SW 1271 (cell line): ENCODE measurements around the gene MSL1.

Experiments used
- DNase-seq, 2 experiments: peaks; one replicate each; lab custom pipeline; 2025; lab: John Stamatoyannopoulos, UW

Gene MSL1, protein sequence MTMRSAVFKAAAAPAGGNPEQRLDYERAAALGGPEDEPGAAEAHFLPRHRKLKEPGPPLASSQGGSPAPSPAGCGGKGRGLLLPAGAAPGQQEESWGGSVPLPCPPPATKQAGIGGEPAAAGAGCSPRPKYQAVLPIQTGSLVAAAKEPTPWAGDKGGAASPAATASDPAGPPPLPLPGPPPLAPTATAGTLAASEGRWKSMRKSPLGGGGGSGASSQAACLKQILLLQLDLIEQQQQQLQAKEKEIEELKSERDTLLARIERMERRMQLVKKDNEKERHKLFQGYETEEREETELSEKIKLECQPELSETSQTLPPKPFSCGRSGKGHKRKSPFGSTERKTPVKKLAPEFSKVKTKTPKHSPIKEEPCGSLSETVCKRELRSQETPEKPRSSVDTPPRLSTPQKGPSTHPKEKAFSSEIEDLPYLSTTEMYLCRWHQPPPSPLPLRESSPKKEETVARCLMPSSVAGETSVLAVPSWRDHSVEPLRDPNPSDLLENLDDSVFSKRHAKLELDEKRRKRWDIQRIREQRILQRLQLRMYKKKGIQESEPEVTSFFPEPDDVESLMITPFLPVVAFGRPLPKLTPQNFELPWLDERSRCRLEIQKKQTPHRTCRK

DNA sequence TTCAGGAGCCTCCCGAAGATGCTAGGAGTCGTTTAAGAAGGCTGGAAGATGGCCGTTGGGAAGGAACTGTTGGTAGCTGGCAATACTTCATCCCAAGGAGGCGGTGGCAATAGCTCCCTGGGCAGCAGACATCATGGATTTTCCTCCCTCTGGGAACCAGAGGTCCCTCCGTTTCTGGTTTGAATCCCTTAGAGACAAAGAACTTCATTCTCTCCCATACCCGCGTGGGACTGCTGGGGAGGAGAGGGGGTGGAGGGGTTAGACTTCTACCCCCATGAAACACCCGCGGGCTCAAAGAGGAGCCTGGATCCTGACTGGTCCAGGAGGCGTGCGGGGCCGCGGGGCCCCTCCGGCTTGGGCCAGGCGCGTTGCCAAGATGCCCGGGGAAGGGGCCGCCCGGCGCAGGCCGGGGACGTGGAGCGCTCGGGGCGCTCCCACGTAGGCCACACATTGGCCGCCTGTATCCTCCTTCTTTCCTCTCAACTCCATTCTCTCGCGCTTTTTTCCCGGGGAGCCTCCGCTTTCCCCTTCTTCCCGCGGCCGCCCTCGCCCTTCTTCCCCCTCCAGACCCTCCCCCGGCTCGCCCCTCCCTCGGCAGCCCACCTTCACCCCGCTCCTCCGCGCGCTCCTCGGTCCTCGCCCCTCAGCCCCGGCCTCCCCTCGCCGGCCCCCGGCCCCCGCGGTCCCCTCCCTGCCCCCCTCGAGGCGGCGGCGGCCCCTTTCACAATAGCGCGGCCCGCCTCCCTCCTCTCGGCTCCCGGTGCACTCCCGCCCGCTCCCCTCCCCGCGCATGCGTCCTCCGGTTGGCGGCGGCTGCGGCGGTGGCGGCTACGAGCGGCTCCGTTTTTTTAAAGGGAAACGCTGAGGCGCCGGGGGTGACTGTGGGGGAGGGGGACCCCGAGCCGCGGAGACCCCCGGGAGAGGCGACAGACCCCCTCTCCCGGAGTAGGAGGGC, at the start of gene MSL1:
Gene MSL1 (plus strand): TSS at position 791 of the 955 bp plus-strand sequence. CDS start 642 bp downstream, outside the sequence.
- DNase-seq = peak in 1 of 2 experiments; percentile 63

DNA sequence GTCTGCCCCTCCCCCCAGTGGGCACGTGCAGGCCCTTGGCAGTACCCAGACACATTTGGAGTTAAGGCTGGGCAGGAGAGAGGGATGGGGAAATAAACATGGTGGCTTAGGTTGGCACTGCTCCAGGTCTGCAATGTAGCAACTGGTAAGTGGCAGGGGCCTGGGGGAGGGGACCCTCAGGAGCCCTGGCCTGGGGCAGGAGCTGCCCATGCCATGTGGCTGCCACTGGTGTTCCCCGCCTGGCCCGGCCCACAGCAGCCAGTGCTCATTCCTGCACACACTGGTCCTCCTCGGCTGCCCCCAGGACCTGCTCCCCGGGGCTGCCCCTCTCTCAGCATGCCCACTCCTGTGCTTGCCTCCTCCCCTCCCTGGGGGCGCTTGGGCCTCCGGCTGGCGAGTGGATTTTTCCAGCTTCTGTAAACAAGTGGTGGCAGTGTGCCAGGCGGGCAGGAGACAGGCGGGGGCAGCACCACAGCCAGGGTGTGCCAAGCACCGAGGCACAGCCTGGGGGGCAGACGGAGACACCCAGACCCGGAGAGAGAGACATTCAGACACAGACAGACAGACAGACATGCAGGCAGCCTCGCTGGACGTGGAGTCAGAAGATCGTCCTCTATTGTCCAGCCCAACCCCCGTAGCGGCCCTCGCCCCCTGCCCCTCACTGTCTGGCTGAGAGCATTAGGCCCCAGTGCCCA, 49.6 kb upstream of the MSL1 start:
- DNase-seq = peak in 1 of 2 experiments; percentile 19

DNA sequence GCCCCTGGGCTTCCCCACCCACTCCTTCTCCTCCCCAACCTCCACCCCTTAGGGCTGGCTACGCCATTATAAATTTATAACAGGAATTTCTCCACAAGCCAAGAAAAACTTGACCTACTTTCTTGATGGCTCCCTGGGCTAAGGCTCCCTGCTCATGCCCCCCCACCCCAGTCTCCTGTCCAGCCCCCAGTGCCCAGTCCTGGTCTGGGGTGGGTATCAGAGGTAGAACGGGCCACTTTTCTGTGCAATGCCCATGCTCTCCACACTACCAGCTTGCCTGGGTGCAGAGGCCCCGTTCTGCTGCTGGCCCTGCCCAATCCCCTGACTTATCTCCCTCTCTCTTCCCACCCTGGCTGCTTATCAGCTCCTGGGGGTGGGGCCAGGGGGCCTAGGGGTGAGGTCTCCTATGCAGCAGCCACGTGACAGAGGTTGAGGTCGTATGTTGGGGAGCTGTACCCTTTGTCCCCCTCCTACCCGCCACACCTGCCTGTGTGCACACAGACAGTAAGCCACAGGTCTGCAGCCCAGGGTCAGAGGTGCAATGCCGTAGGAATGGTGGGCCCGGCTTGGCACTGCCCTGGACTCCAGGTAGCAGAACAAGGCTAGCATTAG, 48.9 kb upstream of the MSL1 start:
- no peak for DNase-seq

DNA sequence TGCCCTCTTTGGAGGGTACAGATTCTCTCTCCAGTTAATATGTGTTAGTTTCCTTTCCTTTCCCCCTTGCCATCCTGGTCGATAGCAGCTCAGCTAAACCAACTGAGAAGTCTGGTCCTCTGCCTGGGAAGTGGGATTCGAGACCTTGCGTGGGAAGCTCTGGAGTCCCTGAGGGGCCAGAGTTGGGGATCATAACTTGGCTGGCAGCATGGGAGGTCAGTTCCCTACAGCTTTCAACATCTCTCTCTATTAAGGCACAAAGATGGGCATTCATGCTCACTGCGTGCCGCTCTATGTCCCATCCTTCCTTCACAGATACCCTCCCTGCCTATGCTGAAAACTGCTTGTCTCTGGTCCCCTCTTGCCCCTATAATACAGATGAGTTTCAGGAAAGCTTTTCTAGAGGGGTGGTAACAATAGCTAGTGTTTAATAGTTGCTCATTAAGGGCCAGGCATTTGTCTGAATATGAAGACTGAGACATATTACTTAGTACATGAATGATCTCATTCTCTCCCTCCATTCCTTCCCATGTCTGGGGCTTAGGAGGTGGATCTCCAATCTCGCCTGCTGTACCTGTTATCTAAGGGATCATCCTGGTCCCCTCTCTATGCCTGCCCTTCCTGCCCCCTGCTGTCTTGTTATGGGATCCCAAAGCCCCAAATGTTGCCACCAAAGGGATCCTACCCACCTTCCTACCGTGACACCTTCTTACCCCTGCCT, 48.2 kb upstream of the MSL1 start:
- DNase-seq = no peak

DNA sequence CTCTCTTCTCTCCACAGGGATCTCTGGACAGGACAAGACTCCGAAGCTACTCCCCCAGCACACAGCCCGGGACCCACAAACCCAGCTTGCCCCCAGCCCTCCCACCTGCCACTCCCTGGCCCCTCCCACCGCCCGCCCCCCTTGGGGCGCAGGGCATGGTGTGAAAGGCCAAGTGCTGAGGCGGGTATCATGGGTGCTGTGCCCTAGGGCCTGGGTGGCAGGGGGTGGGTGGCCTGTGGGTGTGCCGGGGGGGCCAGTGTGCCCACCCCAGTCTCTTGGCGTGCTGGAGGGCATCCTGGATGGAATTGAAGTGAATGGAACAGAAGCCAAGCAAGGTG, 47.6 kb upstream of the MSL1 start:
- no peak for DNase-seq

DNA sequence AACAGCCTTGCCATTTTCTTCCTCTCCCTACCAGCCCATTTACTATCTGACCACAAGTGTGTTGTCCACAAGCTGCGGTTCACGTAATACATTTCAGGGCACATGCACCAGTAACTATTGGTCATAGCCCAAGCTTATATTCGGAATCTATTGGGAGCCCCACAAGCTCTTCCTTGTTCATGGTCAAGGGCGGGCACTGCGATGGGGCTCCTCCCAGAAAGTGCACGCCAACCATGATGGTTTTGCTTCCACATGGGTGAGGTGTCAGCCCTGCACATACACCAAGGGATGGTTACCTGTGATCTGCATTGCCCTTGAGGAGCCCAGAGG, 46.9 kb upstream of the MSL1 start:
- DNase-seq = no peak

DNA sequence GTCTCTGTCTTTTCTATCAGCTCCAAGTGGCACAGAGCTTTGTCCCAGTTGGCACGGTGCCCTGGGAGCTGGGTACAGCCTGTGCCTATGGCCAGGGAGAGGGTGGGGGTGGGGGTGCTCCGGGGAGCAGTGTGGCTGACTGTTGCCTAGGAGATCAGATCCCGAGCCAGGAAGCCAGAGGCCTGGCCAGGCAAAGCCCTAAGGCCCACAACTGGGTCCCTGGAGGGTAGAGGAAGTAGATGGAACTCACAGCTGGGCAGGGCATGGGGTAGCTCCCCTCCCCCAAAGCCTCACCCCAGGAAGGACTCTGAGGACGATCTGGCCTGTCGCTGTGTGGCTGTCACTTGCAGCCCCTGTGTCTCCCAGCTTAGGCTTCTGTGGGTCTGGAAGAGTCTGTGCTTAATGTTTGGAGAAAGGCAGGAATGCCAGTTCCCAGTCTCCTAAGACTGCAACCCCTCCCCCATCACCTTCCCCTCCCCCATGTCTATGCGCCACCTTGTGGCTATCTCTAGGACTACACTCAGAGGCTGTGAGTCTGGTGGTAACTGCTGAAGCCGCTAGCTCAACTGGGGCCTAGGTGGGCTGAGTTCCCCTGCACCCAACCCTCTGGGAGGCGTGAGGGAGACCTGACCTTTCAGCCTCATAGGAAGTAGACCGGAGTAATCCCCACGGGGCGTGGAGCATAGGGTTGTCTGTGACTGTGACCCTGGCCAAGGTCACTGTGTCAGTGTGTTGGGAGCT, 46.4 kb upstream of the MSL1 start:
- peak in 1 of 2 experiments; percentile 24 for DNase-seq

DNA sequence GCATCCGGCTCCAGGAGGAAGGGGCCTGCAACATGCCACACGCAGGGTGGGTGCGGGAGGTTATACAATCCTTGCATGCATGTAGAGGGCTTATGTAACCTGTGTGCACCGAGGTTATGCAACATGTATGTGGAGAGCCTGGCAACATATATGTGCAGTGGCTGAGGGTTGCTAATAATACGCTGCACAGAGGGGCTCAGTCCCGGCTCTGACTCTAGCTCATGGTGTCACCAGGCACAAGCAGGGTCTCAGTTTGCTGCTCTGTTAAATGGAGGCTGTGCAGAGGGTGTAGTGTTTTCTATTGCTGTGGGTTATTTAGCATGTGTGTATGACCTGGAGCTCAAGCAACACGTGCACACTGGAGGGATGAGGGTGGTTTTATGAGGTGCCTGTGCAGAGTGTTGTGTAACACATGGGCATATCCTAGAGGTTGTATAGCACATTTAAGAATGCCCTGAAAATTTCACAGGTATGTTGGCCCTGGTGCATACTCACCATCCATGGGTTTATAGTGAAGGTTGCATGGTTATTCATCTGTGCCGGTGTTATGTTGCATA, 45.8 kb upstream of the MSL1 start:
- DNase-seq = no peak

DNA sequence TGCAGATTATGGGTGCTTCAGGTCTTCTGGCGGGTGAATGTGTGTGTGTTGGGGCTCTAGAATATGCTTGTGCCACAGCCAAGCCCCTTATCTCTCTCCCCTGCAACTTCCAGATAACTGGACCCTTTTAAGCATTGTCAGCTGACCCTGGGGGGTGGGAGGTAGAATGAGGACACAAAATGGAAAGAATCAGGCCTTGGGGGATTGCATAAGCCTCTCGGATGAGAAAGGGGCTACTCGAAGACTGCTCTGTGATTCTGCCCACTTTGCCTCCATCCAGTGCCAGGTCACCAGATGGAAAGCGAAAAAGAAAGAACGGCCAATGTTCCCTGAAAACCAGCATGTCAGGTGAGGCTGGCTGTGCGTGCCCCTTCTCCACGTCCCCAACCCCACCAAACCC, 45.2 kb upstream of the MSL1 start:
- DNase-seq = no peak

DNA sequence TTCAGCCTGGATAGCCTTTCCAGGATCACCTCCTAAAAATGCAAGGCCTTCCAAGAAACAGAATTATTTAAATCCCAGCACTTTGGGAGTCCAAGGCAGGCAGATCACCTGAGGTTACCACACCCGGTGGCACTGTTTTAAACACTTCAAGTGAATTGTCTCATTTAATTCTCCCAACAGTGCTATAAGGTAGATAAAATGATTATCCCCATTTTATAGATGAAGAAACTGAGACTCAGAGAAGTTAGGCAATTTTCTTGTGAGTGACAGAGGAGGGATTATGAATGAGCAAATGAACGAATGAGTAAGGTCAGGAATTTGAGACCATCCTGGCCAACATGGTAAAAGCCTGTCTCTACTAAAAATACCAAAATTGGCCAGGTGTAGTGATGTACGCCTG, 42.2 kb upstream of the MSL1 start:
- no peak for DNase-seq

DNA sequence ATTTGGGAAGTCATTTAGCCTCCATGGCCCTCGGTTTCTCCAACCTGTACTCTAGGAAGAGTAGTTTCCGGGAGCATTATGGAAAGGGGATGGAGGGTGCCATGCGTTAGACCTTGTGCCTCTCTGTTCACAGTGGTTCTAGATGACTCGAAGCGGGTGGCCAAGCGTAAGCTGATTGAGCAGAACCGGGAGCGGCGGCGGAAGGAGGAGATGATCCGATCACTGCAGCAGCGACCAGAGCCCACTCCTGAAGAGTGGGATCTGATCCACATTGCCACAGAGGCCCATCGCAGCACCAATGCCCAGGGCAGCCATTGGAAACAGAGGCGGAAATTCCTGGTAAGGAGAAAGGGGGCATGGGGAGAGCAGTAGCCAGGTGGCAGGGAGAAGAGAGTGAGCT, 37.3 kb upstream of the MSL1 start:
- DNase-seq = no peak

DNA sequence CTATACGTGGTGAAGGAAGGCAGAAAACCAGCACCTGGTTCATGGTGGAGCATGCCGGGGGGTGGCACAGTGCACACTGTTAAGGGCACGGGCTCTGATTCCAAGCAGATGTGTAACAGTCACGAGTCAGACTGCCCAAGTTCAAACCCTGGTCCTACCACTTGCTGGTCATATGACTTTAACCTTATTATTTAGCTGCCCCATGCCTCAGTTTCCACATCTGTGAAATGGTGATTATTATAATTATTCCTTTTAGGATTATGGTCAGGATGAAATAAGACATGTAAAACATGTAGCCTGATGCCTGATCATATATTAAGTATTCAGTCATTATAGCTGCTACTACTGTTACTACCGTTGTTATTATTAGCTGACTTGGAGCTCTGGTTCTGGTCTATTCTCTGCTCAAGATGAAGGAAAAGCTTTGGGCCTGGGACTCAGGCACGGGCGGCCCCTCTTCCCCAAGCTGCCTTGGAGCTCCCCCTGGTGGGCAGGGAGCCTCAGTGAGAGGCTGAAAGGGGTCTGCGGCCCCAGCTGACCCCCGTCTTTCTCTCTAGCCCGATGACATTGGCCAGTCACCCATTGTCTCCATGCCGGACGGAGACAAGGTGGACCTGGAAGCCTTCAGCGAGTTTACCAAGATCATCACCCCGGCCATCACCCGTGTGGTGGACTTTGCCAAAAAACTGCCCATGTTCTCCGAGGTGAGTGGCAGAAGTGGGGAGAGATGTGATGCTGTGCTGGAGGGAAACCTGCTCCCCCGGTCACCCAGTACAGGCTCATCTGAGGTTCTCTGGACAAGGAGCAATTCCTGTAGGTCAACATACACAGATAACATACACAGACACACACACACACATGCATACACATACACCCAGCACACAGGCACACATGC, 35.4 kb upstream of the MSL1 start:
- no peak for DNase-seq

DNA sequence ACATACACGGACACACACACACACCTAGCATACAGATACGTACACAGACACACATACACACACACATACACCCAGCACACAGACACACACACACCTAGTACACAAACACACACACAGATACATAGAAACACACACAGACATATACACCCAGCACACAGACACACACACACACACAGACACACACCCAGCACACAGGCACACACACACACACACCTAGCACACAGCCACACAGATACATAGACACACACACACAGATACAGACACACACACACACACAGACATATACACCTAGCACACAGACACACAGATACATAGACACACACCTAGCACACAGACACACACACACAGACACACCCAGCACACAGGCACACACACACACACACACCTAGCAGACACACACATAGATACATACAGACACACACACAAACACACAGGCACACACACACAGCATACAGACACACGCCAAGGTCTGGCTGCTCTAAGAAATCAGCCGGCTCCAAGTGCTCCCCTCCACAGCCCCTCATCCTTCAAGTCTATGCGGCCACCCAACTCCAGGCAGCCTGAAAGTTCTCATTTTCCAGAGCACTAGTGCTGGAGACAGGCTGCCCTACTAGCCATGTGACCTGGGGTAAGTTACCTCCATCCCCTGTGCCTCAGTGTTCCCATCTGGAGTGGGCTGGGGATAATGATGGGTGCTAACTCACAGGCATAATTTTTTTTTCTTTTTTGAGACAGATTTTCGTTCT, 34.5 kb upstream of the MSL1 start:
- DNase-seq = no peak

DNA sequence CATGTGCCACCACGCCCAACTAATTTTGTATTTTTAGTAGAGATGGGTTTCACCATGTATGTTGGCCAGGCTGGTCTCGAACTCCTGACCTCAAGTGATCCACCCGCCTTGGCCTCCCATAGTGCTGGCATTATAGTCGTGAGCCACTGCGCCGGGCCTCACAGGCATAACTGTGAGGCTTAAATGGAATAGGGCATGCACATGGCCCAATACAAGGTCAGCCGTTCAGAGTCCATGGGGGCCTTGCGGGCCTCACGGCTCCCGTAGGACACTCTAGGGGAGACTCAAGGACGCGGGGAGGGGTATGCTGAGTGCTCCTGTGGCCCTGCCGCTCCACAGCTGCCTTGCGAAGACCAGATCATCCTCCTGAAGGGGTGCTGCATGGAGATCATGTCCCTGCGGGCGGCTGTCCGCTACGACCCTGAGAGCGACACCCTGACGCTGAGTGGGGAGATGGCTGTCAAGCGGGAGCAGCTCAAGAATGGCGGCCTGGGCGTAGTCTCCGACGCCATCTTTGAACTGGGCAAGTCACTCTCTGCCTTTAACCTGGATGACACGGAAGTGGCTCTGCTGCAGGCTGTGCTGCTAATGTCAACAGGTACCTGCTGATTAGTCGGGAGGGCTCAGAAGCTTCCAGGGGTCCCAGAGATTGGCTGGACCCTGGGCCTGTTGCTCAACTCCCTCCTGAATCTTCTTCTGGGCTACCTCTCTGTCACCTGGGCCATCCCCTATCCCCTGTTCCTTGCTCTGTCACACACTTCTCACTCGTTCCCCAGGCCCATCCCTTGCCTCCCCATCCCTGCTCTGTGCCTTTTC, 33.7 kb upstream of the MSL1 start:
- no peak for DNase-seq

DNA sequence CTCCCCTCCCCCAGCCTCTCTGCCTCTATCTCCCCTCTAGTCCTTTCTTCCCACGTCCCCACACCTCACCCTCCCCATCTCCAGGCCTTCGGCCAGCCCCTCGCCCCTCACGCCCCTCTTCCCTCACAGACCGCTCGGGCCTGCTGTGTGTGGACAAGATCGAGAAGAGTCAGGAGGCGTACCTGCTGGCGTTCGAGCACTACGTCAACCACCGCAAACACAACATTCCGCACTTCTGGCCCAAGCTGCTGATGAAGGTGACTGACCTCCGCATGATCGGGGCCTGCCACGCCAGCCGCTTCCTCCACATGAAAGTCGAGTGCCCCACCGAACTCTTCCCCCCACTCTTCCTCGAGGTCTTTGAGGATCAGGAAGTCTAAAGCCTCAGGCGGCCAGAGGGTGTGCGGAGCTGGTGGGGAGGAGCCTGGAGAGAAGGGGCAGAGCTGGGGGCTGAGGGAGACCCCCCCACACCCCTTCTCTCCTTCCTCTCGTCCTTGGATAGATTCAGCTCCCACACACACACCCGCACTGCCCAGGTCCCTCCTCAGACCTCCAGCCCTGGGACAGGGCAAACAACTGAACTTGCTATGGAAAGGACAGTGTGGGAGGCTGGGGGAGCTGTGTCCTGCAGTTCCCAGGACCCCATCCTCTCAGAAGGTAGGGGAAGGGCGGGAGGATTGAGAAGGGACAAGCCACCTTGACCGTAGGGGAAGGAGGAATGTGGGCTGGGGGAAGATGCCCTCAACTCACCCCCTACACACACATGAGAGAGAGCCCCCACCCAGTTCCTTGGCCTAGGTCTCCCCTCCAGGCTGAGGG, 32.5 kb upstream of the MSL1 start:
- DNase-seq = no peak
